GM18508 (cell line): ENCODE data around the gene SMCP.

Experiments
- ATAC-seq: cut with Tn5 transposase; IDR thresholded peaks from one replicate; pipeline ENCODE4 v1.9.1; 2021; ENCODE audit warnings: moderate number of reproducible peaks; ENCODE audit not compliant: insufficient read depth, unreplicated experiment

SMCP gene

DNA sequence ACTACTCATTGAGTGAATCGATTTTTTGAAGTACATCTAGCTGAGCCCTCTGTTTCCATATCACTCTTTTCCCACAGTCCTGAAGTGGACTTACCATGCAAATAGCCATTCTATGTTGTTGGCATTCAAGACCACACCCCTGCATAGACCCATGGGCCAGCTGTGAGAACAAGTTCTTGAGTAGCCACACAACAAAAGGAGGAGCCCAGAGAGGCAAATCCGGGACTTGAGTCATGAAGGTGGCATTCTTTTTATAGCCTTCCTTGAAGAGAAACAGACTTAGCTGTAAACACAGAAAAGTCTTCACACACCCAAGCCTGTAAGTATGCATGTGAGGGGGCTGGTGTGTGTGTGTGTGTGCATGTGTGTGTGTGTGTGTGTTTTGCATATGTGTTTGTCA is 55.1 kb downstream of the SMCP start:
- ATAC-seq, result no peak
